Hepatocyte (in vitro differentiated cells): ENCODE results near the gene DIAPH2.

Experiments
- CTCF ChIP-seq: fragments of 200-600 bp; sonication (generic); IDR thresholded peaks from 2 replicates; pipeline ENCODE4 v1.5.1; 2016; ENCODE audit warnings: antibody characterized with exemption, mild to moderate bottlenecking; ENCODE audit not compliant: poor library complexity
- EZH2 ChIP-seq: fragments of 200-600 bp; sonication (generic); IDR thresholded peaks from 2 replicates; pipeline ENCODE4 v1.6.1; 2016; ENCODE audit warnings: antibody characterized with exemption, mild to moderate bottlenecking, borderline replicate concordance
- EZH2phosphoT487 ChIP-seq: fragments of 200-600 bp; sonication (generic); IDR thresholded peaks from one replicate; pipeline ENCODE4 v1.6.1; 2018; ENCODE audit warnings: antibody characterized with exemption, mild to moderate bottlenecking, low read depth, moderate library complexity; ENCODE audit not compliant: unreplicated experiment, severe bottlenecking

- no peak for TF ChIP-seq CTCF
- TF ChIP-seq EZH2: no peak
- no peak for TF ChIP-seq EZH2phosphoT487
These were observed 717.0 kb downstream of the DIAPH2 start for GRCh38 chrX:97401586-97402136.
